H9 (cell line): ENCODE results near the gene TMEM126A. TPM values are rescaled to one million over a fixed set of nuclear protein-coding genes. Genes with fewer than 3 reads are reported as not detected.

Experiments
- DNase-seq: peaks from one replicate; pipeline ENCODE4 v3.0.0-alpha.2; 2017
- H2AFZ ChIP-seq: one replicate; pipeline ENCODE4 v1.6.1; 2013; ENCODE audit warnings: mild to moderate bottlenecking, low read length, control low read depth, moderate library complexity
- H2AK5ac ChIP-seq: 2 replicates; pipeline ENCODE4 v1.6.1; 2013; ENCODE audit warnings: low read length, control low read depth, mixed read lengths; ENCODE audit not compliant: insufficient read length
- H2BK120ac ChIP-seq: one replicate; pipeline ENCODE4 v1.6.1; 2013; ENCODE audit warnings: low read depth, mild to moderate bottlenecking, low read length, control low read depth, inconsistent platforms; ENCODE audit not compliant: poor library complexity, severe bottlenecking
- H2BK12ac ChIP-seq: 2 replicates; pipeline ENCODE4 v1.6.1; 2013; ENCODE audit warnings: low read length, control low read depth, mixed read lengths, low read depth; ENCODE audit not compliant: insufficient read length
- H2BK15ac ChIP-seq: 2 replicates; pipeline ENCODE4 v1.6.1; 2013; ENCODE audit warnings: low read depth, low read length, control low read depth
- H2BK20ac ChIP-seq: one replicate; pipeline ENCODE4 v1.6.1; 2013; ENCODE audit warnings: low read depth, mild to moderate bottlenecking, low read length, control low read depth, inconsistent platforms; ENCODE audit not compliant: poor library complexity, severe bottlenecking
- H2BK5ac ChIP-seq: 2 replicates; pipeline ENCODE4 v1.6.1; 2013; ENCODE audit warnings: low read length, control low read depth, mixed read lengths; ENCODE audit not compliant: insufficient read length
- H3K14ac ChIP-seq: 2 replicates; pipeline ENCODE4 v1.6.1; 2013; ENCODE audit warnings: low read length, control low read depth; ENCODE audit not compliant: insufficient read depth
- H3K18ac ChIP-seq: 2 replicates; pipeline ENCODE4 v1.6.1; 2013; ENCODE audit warnings: low read depth, mild to moderate bottlenecking, mixed read lengths, low read length, control low read depth; ENCODE audit not compliant: insufficient read length
- H3K23ac ChIP-seq: 2 replicates; pipeline ENCODE4 v1.6.1; 2013; ENCODE audit warnings: low read length, control low read depth, mixed read lengths, low read depth; ENCODE audit not compliant: insufficient read length
- H3K23me2 ChIP-seq: 2 replicates; pipeline ENCODE4 v1.6.1; 2013; ENCODE audit warnings: low read depth, mild to moderate bottlenecking, mixed read lengths, low read length, control low read depth; ENCODE audit not compliant: insufficient read length, poor library complexity, severe bottlenecking
- H3K27ac ChIP-seq: 2 replicates; pipeline ENCODE4 v1.5.1; 2013; ENCODE audit warnings: low read length, control low read depth, mixed read lengths, low read depth; ENCODE audit not compliant: insufficient read length
- H3K27me3 ChIP-seq: 2 replicates; pipeline ENCODE4 v1.6.1; 2013; ENCODE audit warnings: low read length, control low read depth, inconsistent platforms; ENCODE audit not compliant: insufficient read depth
- H3K4ac ChIP-seq: 2 replicates; pipeline ENCODE4 v1.6.1; 2013; ENCODE audit warnings: low read depth, mild to moderate bottlenecking, control low read depth, inconsistent platforms, low read length, moderate library complexity
- H3K4me1 ChIP-seq: 2 replicates; pipeline ENCODE4 v1.6.1; 2013; ENCODE audit warnings: low read length, control low read depth, inconsistent platforms; ENCODE audit not compliant: insufficient read depth
- H3K4me2 ChIP-seq: 2 replicates; pipeline ENCODE4 v1.6.1; 2013; ENCODE audit warnings: low read length, control low read depth, mixed read lengths; ENCODE audit not compliant: insufficient read length, insufficient read depth
- H3K56ac ChIP-seq: 2 replicates; pipeline ENCODE4 v1.6.1; 2013; ENCODE audit warnings: low read depth, mild to moderate bottlenecking, mixed read lengths, low read length, control low read depth; ENCODE audit not compliant: insufficient read length
- H3K79me1 ChIP-seq: 2 replicates; pipeline ENCODE4 v1.6.1; 2013; ENCODE audit warnings: low read depth, mild to moderate bottlenecking, moderate library complexity, low read length, control low read depth, inconsistent platforms; ENCODE audit not compliant: insufficient read depth, poor library complexity, severe bottlenecking
- H3K79me2 ChIP-seq: 2 replicates; pipeline ENCODE4 v1.6.1; 2013; ENCODE audit warnings: low read length, control low read depth, inconsistent platforms; ENCODE audit not compliant: insufficient read depth
- H3K9ac ChIP-seq: 2 replicates; pipeline ENCODE4 v1.6.1; 2013; ENCODE audit warnings: low read length, control low read depth, mixed read lengths; ENCODE audit not compliant: insufficient read length; ENCODE audit errors: extremely low read depth
- H3K9me3 ChIP-seq: one replicate; pipeline ENCODE4 v1.6.1; 2013; ENCODE audit warnings: low read depth, low read length, inconsistent platforms; ENCODE audit not compliant: control insufficient read depth
- H3T11ph ChIP-seq: one replicate; pipeline ENCODE4 v1.6.1; 2013; ENCODE audit warnings: mild to moderate bottlenecking, low read length, control low read depth, inconsistent platforms
- H4K20me1 ChIP-seq: one replicate; pipeline ENCODE4 v1.6.1; 2013; ENCODE audit not compliant: control insufficient read depth, insufficient read length, insufficient read depth
- H4K5ac ChIP-seq: 2 replicates; pipeline ENCODE4 v1.6.1; 2013; ENCODE audit warnings: low read depth, mild to moderate bottlenecking, mixed read lengths, low read length, control low read depth; ENCODE audit not compliant: insufficient read length
- H4K8ac ChIP-seq: replicated peaks from 2 replicates; pipeline ENCODE4 v1.6.1; 2013; ENCODE audit warnings: low read length, control low read depth, mixed read lengths, low read depth; ENCODE audit not compliant: insufficient read length
- H4K91ac ChIP-seq: 2 replicates; pipeline ENCODE4 v1.6.1; 2013; ENCODE audit warnings: low read depth, mild to moderate bottlenecking, moderate library complexity, mixed read lengths, low read length, control low read depth; ENCODE audit not compliant: insufficient read length
- H3K27ac Mint-ChIP-seq, 3 experiments: 2 replicates in 2 of 3; 3 replicates in 1 of 3; pipeline ENCODE4 v1.8.0; 2020 to 2021; ENCODE audit warnings: mixed read lengths in 3 of 3, mild to moderate bottlenecking in 1 of 3, moderate library complexity in 1 of 3
- H3K27me3 Mint-ChIP-seq: 2 replicates; pipeline ENCODE4 v1.8.0; 2021; ENCODE audit warnings: low read depth, mild to moderate bottlenecking, moderate library complexity, mixed read lengths
- H3K36me3 Mint-ChIP-seq, 3 experiments: 2 replicates in 2 of 3; 3 replicates in 1 of 3; pipeline ENCODE4 v1.8.0; 2020 to 2021; ENCODE audit warnings: low read depth in 3 of 3, mixed read lengths in 3 of 3; ENCODE audit not compliant: insufficient read depth in 1 of 3
- H3K4me1 Mint-ChIP-seq, 2 experiments: 2 replicates each; pipeline ENCODE4 v1.8.0; 2020; ENCODE audit warnings: mixed read lengths in 2 of 2
- H3K4me3 Mint-ChIP-seq, 2 experiments: 2 replicates in 1 of 2; 3 replicates in 1 of 2; pipeline ENCODE4 v1.8.0; 2020 to 2021; ENCODE audit warnings: mild to moderate bottlenecking in 2 of 2, mixed read lengths in 2 of 2, moderate library complexity in 1 of 2
- H3K9me3 Mint-ChIP-seq, 2 experiments: 2 replicates in 1 of 2; 3 replicates in 1 of 2; pipeline ENCODE4 v1.8.0; 2020; ENCODE audit warnings: mild to moderate bottlenecking in 2 of 2, mixed read lengths in 2 of 2, moderate library complexity in 1 of 2
- WGBS: extraction: QIAGEN DNeasy Blood & Tissue Kit; methylation state at CpG from one replicate; pipeline ENCODE4 v1.1.7; 2013; ENCODE audit warnings: missing lambda C conversion rate, low lambda C conversion rate, mixed read lengths; ENCODE audit not compliant: insufficient read length; ENCODE audit errors: extremely low coverage; 5-methylcytosine and 5-hydroxymethylcytosine counted together
- total RNA-seq: library from RNA; stranded (reverse); gene quantifications from 2 replicates; pipeline ENCODE4 v1.2.1, GENCODE V29; 2021
- TF ChIP-seq, protein P1 (sequence below): fragments of 200-600 bp; sonication (generic); conservative IDR thresholded peaks from 3 replicates; pipeline ENCODE4 v1.8.0; 2021; ENCODE audit warnings: antibody characterized with exemption, mild to moderate bottlenecking

TMEM126A gene
- total RNA-seq, 1 experiment from 2014 or later, result 28.0 TPM

DNA sequence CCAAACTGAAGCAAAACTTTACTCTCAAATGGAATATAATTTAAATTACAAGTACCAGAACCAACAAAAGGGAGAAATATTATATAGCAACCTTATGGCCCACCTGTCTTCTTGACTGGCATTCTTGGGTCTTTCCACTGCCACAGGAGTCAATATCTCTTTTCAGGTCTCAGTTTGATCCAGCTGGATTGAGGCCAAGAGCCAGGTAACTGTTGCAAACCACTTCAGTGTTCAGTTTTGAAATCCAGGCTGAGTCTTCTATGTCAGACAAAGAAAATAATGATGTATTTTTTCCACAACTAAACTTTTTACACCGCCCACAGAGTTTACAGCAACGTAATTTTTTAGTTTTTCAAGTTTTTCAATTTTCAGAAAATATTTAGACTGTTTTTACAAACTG is 21.3 kb upstream of the TMEM126A start:
- Histone ChIP-seq H3K4ac (no peak overlapping the region), H3K14ac (no peak overlapping the region), H3K79me2 (peaks cover 21% of the 10 kb centered on the region; the same call in 1 of the 2 replicates), H3K56ac (no peak overlapping the region), H2BK12ac (no peak overlapping the region), H3K18ac (no peak overlapping the region), H4K8ac (no peak overlapping the region), H3K27me3 (no peaks in the 10 kb centered on the region), H3K4me1 (no peaks in the 10 kb centered on the region), H4K5ac (no peak overlapping the region), H2BK5ac (no peak overlapping the region), H2AFZ (no peak overlapping the region), H4K91ac (no peak overlapping the region), H3K79me1 (no peaks in the 10 kb centered on the region), H3K9ac (no peak overlapping the region), H3K23me2 (peaks cover 6% of the 10 kb centered on the region), H2AK5ac (no peak overlapping the region), H4K20me1 (no peaks in the 10 kb centered on the region), H2BK20ac (no peak overlapping the region), H3K27ac (no peak overlapping the region), H2BK15ac (no peak overlapping the region), H3K9me3 (no peaks in the 10 kb centered on the region), H3K4me2 (no peak overlapping the region), H3K23ac (no peak overlapping the region), H3T11ph (no peak overlapping the region), H2BK120ac (no peak overlapping the region)
- peak overlapping the region; percentile 91 to 97 for H3K4me3 Mint-ChIP-seq
- H3K9me3 Mint-ChIP-seq, result no peaks in the 10 kb centered on the region
- peaks cover 4 to 15% (median 9%) of the 10 kb centered on the region in 3 experiments; a peak in 6 of 7 replicates for H3K36me3 Mint-ChIP-seq
- no peak for DNase-seq
- H3K27me3 Mint-ChIP-seq, result no peaks in the 10 kb centered on the region
- TF ChIP-seq, protein P1, sequence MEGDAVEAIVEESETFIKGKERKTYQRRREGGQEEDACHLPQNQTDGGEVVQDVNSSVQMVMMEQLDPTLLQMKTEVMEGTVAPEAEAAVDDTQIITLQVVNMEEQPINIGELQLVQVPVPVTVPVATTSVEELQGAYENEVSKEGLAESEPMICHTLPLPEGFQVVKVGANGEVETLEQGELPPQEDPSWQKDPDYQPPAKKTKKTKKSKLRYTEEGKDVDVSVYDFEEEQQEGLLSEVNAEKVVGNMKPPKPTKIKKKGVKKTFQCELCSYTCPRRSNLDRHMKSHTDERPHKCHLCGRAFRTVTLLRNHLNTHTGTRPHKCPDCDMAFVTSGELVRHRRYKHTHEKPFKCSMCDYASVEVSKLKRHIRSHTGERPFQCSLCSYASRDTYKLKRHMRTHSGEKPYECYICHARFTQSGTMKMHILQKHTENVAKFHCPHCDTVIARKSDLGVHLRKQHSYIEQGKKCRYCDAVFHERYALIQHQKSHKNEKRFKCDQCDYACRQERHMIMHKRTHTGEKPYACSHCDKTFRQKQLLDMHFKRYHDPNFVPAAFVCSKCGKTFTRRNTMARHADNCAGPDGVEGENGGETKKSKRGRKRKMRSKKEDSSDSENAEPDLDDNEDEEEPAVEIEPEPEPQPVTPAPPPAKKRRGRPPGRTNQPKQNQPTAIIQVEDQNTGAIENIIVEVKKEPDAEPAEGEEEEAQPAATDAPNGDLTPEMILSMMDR, result no peak
- no CpG with 5 or more reads among the region's 2 CpGs for WGBS
- peaks cover 25 to 28% of the 10 kb centered on the region in 2 experiments for H3K4me1 Mint-ChIP-seq
- no peak overlapping the region for H3K27ac Mint-ChIP-seq
